Activated T-cell treated with anti-CD3 and anti-CD28 coated beads for 24 hours (primary cell): ENCODE results near the gene EHD1.
"Not testable (repeated sequence)": the region's sequence is repeated elsewhere in the genome, so short reads cannot be mapped to it uniquely, and the experiment has no call there.

Experiments
- DNase-seq: peaks from one replicate; pipeline ENCODE4 v3.0.0-alpha.2; 2020; ENCODE audit warnings: low read depth

Gene EHD1

DNA sequence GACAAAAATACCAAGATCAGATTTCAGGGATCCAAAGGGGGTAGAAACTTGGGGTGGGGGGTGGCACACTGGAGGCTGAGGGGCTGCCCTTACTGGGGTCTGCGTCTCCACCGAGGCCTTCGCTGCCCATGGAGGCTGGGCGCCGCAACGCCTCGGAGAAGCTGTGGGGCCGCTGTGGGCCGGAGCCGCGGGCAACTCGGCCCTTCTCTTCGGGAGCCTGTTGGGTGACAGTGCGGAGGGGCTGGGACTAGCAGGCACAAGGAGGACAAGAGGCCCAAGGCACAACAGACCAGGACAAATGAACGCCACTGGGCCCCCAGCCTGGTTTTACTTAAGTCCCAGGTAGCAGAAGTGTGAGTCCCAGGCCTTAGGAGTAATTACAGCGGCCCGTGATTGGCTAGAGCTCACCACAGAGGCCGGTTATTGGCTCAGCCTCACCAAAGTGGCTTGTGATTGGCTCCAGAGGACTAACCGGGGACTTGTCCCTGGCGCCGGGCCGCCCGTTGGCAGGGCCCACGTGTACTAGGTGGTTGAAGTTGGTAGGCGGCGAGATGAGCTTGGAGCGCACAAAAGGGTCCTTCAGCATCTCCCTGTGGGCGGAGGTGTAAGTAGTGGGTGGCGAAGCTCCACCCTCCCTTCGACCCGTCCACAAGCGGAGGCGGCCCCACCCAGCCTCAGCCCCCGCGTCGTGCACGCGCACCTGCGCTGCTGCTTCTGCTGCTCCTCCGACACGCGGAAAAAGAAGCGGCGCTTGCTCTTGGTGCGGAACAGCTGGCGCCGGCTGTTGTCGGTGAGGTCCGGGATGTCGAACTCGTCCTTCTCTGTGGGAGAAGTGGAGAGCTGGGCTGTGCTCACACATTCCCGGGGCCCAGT lies 51.6 kb downstream of the EHD1 start:
- DNase-seq = no peak

DNA sequence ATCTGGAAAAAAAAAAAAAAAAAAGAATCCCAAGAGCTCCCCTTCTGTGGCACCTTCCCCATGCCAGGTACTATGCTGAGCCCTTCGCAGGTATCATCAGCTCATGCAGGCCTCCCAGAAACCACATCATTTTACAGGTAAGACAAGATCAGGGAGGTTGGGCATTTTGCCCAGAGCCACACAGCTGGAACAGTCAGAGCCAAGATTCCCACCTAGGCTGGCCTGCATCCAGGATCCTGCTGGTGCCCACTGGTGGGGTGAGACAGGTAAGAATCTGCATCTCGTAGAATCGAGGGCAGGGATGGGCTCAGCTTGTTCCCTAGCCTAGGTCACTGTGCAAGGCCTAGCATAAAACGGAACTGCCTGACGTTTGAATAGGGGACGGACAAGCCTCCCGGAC lies 52.4 kb downstream of the EHD1 start:
- no peak for DNase-seq

- DNase-seq = no peak
Measured at GRCh38 chr11:64823568-64824119, 54.8 kb downstream of the EHD1 start.

- no peak for DNase-seq
Measured at GRCh38 chr11:64817476-64817875, 60.9 kb downstream of the EHD1 start.

- not testable (repeated sequence) for DNase-seq
Measured at GRCh38 chr11:64815433-64815832, 63.0 kb downstream of the EHD1 start.

DNA sequence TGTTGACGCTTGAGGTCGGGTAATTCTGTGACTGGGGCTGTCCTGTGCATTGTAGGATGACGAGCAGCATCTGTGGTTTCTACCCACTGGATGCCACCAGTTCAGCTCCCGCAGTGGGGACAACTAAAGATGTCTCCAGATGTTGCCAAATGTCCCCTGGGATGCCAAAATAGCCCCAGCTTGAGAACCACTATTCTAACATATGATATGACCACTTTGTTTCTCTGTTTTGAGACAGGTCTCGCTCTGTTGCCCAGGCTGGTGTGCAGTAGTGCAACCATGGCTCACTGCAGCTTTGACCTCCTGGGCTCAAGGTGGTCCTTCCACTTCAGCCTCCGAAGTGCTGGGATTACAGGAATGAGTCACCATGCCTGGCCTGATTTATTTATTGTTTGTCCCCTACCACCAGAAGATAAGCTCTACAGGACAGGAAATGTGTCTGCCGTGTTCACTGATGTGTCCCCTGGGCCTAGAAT lies 63.7 kb downstream of the EHD1 start:
- no peak for DNase-seq

GRCh38 chr11:64813826-64814225 lies 64.6 kb downstream of the EHD1 start:
- no peak for DNase-seq

GRCh38 chr11:64810891-64811272 lies 67.5 kb downstream of the EHD1 start:
- DNase-seq = peak; percentile 16

DNA sequence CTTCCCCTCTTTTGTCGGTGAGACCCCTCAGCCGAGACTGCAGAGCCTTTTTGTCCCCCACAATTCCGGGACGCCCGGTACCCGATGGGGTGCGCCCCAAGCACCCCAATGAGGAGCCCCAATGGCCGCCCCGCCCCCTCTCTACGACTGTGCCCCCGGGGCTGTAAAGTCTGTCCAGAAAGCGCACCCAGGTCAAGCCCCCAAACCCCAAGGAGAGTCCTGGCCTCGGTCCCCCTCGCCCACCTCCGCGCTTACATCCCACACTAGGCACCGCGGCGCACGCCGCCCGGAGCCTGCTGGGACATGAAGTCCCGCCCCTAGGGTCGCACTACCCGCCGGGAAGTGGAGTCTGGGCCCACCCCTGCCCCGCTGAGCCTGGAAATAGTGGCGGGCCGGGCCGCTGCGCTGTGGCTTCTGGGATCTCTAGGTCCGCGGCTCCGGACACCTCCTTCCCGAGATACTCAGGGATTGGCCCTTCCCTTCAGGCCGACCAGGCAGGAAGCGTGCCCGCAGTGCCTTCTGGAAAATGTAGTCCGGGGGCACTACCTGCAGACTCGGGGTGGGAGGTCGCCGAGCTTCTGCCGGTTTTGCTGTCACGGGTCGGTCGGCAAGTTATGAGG lies 68.0 kb downstream of the EHD1 start, which contains the start of gene MEN1:
MEN1 (minus strand) TSS at position 281 of the 620 bp plus-strand sequence. CDS start 442 bp downstream, outside the sequence.
- DNase-seq = peak; percentile 76

DNA sequence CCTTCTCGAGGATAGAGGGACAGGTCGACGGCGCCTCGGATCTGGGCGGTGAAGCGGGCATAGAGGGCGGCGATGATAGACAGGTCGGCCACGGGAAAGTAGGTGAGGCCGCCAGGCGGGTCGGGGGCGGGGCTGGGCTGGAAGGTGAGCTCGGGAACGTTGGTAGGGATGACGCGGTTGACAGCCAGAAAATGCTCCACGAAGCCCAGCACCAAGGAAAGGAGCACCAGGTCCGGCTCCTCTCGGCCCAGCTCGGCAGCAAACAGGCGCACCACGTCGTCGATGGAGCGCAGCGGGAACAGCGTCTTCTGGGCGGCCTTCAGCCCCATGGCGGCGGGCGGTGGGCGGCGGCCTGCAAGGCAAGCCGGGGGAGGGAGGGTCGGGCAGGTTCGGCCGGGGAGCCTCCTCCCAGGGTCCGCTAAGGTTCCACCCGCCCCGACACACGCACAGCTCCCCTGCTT lies 68.6 kb downstream of the EHD1 start:
- DNase-seq = no peak

GRCh38 chr11:64805481-64805880 lies 72.9 kb downstream of the EHD1 start:
- DNase-seq = no peak

- no peak for DNase-seq
Measured at GRCh38 chr11:64804346-64805210, 73.8 kb downstream of the EHD1 start.

DNA sequence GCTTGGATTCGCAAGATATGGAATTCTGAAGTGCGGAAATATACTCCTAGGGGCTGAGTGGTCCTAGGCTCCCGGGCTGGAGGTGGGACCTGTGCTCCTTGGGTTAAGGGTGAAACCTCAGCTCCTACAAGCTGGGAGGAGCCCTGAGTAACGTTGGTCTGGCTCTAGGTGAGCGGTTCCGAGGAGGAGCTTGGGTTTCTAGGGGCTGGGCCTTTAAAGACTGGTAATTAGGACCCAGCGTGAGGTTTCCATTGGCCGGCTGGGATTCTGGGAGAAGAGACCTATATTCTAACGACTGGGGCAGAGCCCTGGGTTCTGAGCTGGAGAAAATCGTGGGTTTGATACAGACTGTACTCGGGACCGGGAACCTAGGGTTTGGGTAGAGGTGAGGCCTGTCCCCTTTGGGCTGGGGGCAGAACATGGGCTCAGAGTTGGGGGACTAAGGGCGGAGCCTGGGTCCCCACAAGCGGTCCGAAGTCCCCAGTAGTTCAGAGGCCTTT lies 74.5 kb downstream of the EHD1 start:
- no peak for DNase-seq

DNA sequence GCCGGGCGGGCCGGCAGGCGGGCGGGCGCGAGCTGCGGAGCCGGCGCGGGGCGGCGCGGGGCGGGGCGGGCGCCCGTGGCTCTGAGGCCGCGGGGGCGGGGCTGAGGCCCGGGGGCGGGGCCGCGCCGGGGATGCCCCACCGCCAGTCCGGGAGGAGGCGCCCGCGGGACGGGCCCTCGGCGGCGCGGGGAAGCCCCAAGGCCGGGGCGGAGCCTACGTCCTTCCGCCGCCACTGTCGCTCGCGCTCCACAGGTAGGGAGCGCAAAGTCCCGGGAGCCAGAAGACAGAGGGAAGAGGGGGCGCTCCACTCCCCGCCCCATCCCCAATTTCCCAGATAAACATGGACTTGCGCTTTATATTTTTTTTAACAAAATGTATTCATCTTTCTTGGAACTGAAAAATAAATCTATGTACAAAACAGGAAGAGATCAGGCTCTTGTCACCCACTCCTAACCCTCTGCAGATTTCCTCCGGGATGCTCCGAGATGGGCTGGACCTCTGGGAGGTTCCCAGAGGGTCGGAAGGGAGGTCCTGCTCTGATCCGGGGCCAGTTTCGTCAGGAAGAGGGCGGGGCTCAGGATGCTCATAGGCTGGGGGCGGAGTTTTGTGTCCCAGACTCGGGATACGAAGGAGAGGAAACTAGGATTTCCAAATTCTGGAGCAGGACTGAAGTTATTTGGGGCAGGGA lies 75.1 kb downstream of the EHD1 start, which contains the start of gene MAP4K2:
MAP4K2 (minus strand) TSS at position 57 of the 688 bp plus-strand sequence. CDS start 65 bp downstream, outside the sequence.
- peak; percentile 81 for DNase-seq

- DNase-seq = peak; percentile 17
Measured at GRCh38 chr11:64802370-64803157, 75.9 kb downstream of the EHD1 start.
